IMR-90 (cell line): ENCODE data around the gene PPA2. TPM values are rescaled to one million over a fixed set of nuclear protein-coding genes. Genes with fewer than 3 reads are reported as not detected.

Experiments
- ATAC-seq: fragments of 200-7000 bp; cut with Tn5 transposase; 2 replicates; pipeline ENCODE4 v1.9.1; 2020; ENCODE audit warnings: low read depth, mild to moderate bottlenecking, moderate library complexity
- BruUV-seq: library from RNA; stranded (reverse); fragments of 400-500 nt; replicated peaks from 2 replicates; lab custom pipeline; 2021; lab: Mats Ljungman, UMichigan
- CTCF ChIA-PET: fragments of 300-600 bp; formaldehyde crosslinking; extraction: SDS; loops from one replicate; lab custom pipeline; 2021; ENCODE audit warnings: antibody characterized with exemption; lab: Yijun Ruan, JAX
- POLR2A ChIA-PET: fragments of 300-600 bp; sonication (Branson Sonifier 250); formaldehyde crosslinking; loops from one replicate; lab custom pipeline; 2022; ENCODE audit warnings: antibody characterized with exemption; ENCODE audit not compliant: unreplicated experiment; lab: Charles Lee
- DNase-seq: peaks from one replicate; pipeline ENCODE4 v3.0.0; 2013
- H2AFZ ChIP-seq: replicated peaks from 2 replicates; pipeline ENCODE3; 2013; ENCODE audit warnings: low read length, mild to moderate bottlenecking; ENCODE audit not compliant: poor library complexity
- H2AK5ac ChIP-seq: 2 replicates; pipeline ENCODE4 v1.6.1; 2013; ENCODE audit warnings: low read depth, low read length, inconsistent platforms
- H2AK9ac ChIP-seq: replicated peaks from 2 replicates; pipeline ENCODE3; 2013; ENCODE audit warnings: mild to moderate bottlenecking, low read depth, low read length, moderate library complexity; ENCODE audit not compliant: poor library complexity
- H2BK120ac ChIP-seq: 2 replicates; pipeline ENCODE4 v1.6.1; 2013; ENCODE audit warnings: low read depth, low read length, inconsistent platforms
- H2BK15ac ChIP-seq: 3 replicates; pipeline ENCODE4 v1.6.1; 2013; ENCODE audit warnings: low read depth, low read length, inconsistent platforms
- H2BK20ac ChIP-seq: 2 replicates; pipeline ENCODE4 v1.6.1; 2013; ENCODE audit warnings: low read depth, mild to moderate bottlenecking, inconsistent platforms, low read length, moderate library complexity
- H2BK5ac ChIP-seq: 2 replicates; pipeline ENCODE4 v1.6.1; 2013; ENCODE audit warnings: mild to moderate bottlenecking, low read depth, low read length, inconsistent platforms; ENCODE audit not compliant: poor library complexity, severe bottlenecking
- H3K14ac ChIP-seq: replicated peaks from 2 replicates; pipeline ENCODE4 v1.6.1; 2013; ENCODE audit warnings: low read depth, low read length, inconsistent platforms
- H3K18ac ChIP-seq: 2 replicates; pipeline ENCODE4 v1.6.1; 2013; ENCODE audit warnings: low read depth, low read length, control low read depth
- H3K23ac ChIP-seq: 2 replicates; pipeline ENCODE4 v1.6.1; 2013; ENCODE audit warnings: low read depth, low read length, inconsistent platforms
- H3K27ac ChIP-seq: 2 replicates; pipeline ENCODE4 v1.5.1; 2013; ENCODE audit warnings: mild to moderate bottlenecking, control low read depth, low read length; ENCODE audit not compliant: insufficient read depth
- H3K27me3 ChIP-seq: 2 replicates; pipeline ENCODE4 v1.6.1; 2013; ENCODE audit warnings: low read length; ENCODE audit not compliant: control insufficient read depth, insufficient read depth
- H3K36me3 ChIP-seq: 2 replicates; pipeline ENCODE4 v1.6.1; 2013; ENCODE audit warnings: low read length, mixed read lengths; ENCODE audit not compliant: control insufficient read depth, insufficient read depth
- H3K4ac ChIP-seq: 2 replicates; pipeline ENCODE4 v1.6.1; 2013; ENCODE audit warnings: low read depth, low read length, inconsistent platforms
- H3K4me1 ChIP-seq: 2 replicates; pipeline ENCODE4 v1.6.1; 2013; ENCODE audit warnings: low read length, mixed read lengths; ENCODE audit not compliant: control insufficient read depth, insufficient read depth
- H3K4me2 ChIP-seq: 2 replicates; pipeline ENCODE4 v1.6.1; 2013; ENCODE audit warnings: low read depth, mild to moderate bottlenecking, control low read depth, low read length, moderate library complexity
- H3K4me3 ChIP-seq: 2 replicates; pipeline ENCODE4 v1.5.1; 2013; ENCODE audit warnings: low read depth, mild to moderate bottlenecking, control low read depth, low read length, moderate library complexity; ENCODE audit not compliant: insufficient read depth
- H3K56ac ChIP-seq: 2 replicates; pipeline ENCODE4 v1.6.1; 2013; ENCODE audit warnings: low read length, inconsistent platforms; ENCODE audit not compliant: insufficient read depth; ENCODE audit errors: extremely low read depth
- H3K79me1 ChIP-seq, 2 experiments: 2 replicates each; pipeline ENCODE4 v1.6.1; 2013; ENCODE audit warnings: low read length in 2 of 2, inconsistent platforms in 1 of 2, low read depth in 1 of 2
- H3K9ac ChIP-seq: 2 replicates; pipeline ENCODE4 v1.6.1; 2013; ENCODE audit warnings: low read depth, low read length, control low read depth
- H3K9me1 ChIP-seq: 2 replicates; pipeline ENCODE4 v1.6.1; 2013; ENCODE audit warnings: low read length, inconsistent platforms; ENCODE audit not compliant: insufficient read depth
- H3K9me3 ChIP-seq: 2 replicates; pipeline ENCODE4 v1.6.1; 2013; ENCODE audit warnings: low read length; ENCODE audit not compliant: control insufficient read depth, insufficient read depth
- H4K20me1 ChIP-seq: 2 replicates; pipeline ENCODE4 v1.6.1; 2013; ENCODE audit warnings: low read length, inconsistent platforms; ENCODE audit not compliant: insufficient read depth
- H4K5ac ChIP-seq: 2 replicates; pipeline ENCODE4 v1.6.1; 2013; ENCODE audit warnings: mild to moderate bottlenecking, low read depth, low read length, control low read depth
- H4K8ac ChIP-seq, 2 experiments: 2 replicates each; pipeline ENCODE4 v1.6.1; 2013; ENCODE audit warnings: low read depth in 2 of 2, low read length in 2 of 2, control low read depth in 1 of 2, inconsistent platforms in 1 of 2
- H4K91ac ChIP-seq: 2 replicates; pipeline ENCODE4 v1.6.1; 2013; ENCODE audit warnings: low read depth, low read length, inconsistent platforms; ENCODE audit not compliant: insufficient read depth
- CHD1 ChIP-seq: IDR thresholded peaks from 2 replicates; pipeline ENCODE4 v1.6.1; 2012; ENCODE audit warnings: low read depth, low read length, improper control_type of control experiment
- MAFK ChIP-seq: IDR thresholded peaks from 2 replicates; pipeline ENCODE4 v1.6.1; 2012; ENCODE audit warnings: low read depth, low read length, improper control_type of control experiment
- MAZ ChIP-seq: IDR thresholded peaks from 2 replicates; pipeline ENCODE4 v1.6.1; 2012; ENCODE audit warnings: low read depth, mild to moderate bottlenecking, low read length, improper control_type of control experiment, moderate library complexity, borderline replicate concordance
- NFE2L2 ChIP-seq: fragments of 150-350 bp; IDR thresholded peaks from 2 replicates; pipeline ENCODE4 v1.6.1; 2016; ENCODE audit warnings: low read depth, mild to moderate bottlenecking, low read length
- POLR2A ChIP-seq: IDR thresholded peaks from 2 replicates; pipeline ENCODE4 v1.6.1; 2012; ENCODE audit warnings: mild to moderate bottlenecking, low read depth, low read length
- RAD21 ChIP-seq: IDR thresholded peaks from 2 replicates; pipeline ENCODE4 v1.6.1; 2012; ENCODE audit warnings: low read length, improper control_type of control experiment
- SMC3 ChIP-seq: fragments of 150-350 bp; IDR thresholded peaks from 2 replicates; pipeline ENCODE4 v1.6.1; 2016; ENCODE audit warnings: low read depth, mild to moderate bottlenecking, antibody characterized with exemption, low read length, moderate library complexity
- USF2 ChIP-seq: fragments of 150-350 bp; IDR thresholded peaks from 2 replicates; pipeline ENCODE4 v1.6.1; 2017; ENCODE audit warnings: mild to moderate bottlenecking, antibody characterized with exemption, low read length, low read depth
- WGBS, 2 experiments: methylation state at CpG; one replicate each; pipeline versions ENCODE4 v1.1.5 to v1.1.7; 2013; ENCODE audit warnings: missing lambda C conversion rate in 2 of 2; ENCODE audit not compliant: insufficient read length in 1 of 2; ENCODE audit errors: extremely low coverage in 2 of 2; 5-methylcytosine and 5-hydroxymethylcytosine counted together
- dilution Hi-C: fragments of 300-500 bp; cut with HindIII; formaldehyde crosslinking; loops from one replicate; pipeline ENCODE4 v1.14.3; 2018; ENCODE audit warnings: low sequenced_read_pairs; ENCODE audit not compliant: unreplicated experiment
- in situ Hi-C: fragments of 300-500 bp; cut with MboI; formaldehyde crosslinking; loops from 3 replicates; pipeline ENCODE4 v1.14.3; 2019; ENCODE audit warnings: low sequenced_read_pairs, inconsistent platforms, mixed read lengths
- intact Hi-C: fragments of 100-400 bp; cut with micrococcal nuclease; formaldehyde crosslinking; loops from 2 replicates; pipeline ENCODE4 v1.10.0; 2022
- polyA plus RNA-seq, 3 experiments: library from polyadenylated mRNA; depleted of rRNA; stranded (reverse); fragments of >200 nt; gene quantifications; 2 replicates each; pipeline ENCODE4 v1.2.3, GENCODE V29; 2012; ENCODE audit warnings: low replicate concordance in 1 of 3
- total RNA-seq: library from RNA; depleted of rRNA; stranded (reverse); fragments of >200 nt; gene quantifications from 2 replicates; pipeline ENCODE4 v1.2.3, GENCODE V29; 2012
- TF ChIP-seq, protein P1 (sequence below): fragments of 150-350 bp; IDR thresholded peaks from 2 replicates; pipeline ENCODE4 v1.6.1; 2016; ENCODE audit warnings: low read depth, mild to moderate bottlenecking, low read length, moderate library complexity, borderline replicate concordance
- TF ChIP-seq, protein P2 (sequence below): conservative IDR thresholded peaks from 2 replicates; pipeline ENCODE4 v1.5.1; 2012; ENCODE audit warnings: mild to moderate bottlenecking, low read depth, low read length, improper control_type of control experiment

The PPA2 gene
- total and polyA plus RNA-seq, 2 of the 4 experiments (the other 2 are of a cell fraction), result 43.1 to 52.5 TPM

DNA sequence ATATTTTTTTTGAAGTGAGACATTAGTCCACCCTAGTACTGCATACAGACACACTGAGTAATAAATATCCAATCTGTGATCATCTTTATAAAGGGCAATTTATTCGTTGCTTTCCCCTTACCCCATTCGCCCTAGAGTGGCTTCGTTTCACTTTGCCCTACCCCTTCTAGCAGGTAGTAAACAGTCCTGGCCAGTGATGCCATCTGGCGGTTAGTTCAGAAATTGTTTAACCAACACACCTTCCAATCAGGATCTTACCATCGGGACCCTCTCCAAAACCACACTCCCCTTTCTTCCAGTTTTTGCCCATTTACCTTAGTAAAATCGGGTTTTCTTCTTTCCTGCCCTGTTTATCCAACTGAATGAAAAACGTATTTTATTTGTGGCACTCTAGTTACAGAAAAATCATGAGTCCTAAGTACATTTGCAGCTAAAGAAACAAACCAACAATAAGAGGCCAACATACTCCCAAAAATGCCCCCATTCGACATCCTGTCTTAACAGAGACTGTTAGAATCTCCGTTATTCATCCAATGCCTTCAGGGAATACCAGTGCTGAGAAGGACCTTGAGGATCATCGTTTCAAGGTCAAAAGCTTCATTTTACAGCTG is 2.2 kb downstream of the PPA2 start:
- peaks cover 28 to 47% of the 10 kb centered on the region in 2 experiments for H3K79me1 ChIP-seq
- POLR2A ChIA-PET, result no interaction called here
- H2BK5ac ChIP-seq, result no peak overlapping the region
- CTCF ChIA-PET, result interaction anchor here (1.6 kb wide), 1 partner anchor 20 kb away, joined by 4 read pairs; no protein-coding TSS in a partner anchor
- no peak overlapping the region for H3K56ac ChIP-seq
- peak overlapping the region; percentile 5; the same call in 1 of the 2 replicates for H3K23ac ChIP-seq
- 23% methylated on average over 4 of the region's 10 CpGs; no CpG with 5 or more reads in 1 of the 2 experiments for WGBS, 2 experiments
- H3K9ac ChIP-seq, result 0 out of 2 replicates have a peak overlapping the region, but pooled peaks have one; percentile 34
- H3K27me3 ChIP-seq, result no peaks in the 10 kb centered on the region
- H3K14ac ChIP-seq, result no peak overlapping the region
- no TSS peak for BruUV-seq
- H3K4me2 ChIP-seq, result peak overlapping the region; percentile 63
- H3K4me1 ChIP-seq, result peaks cover 3% of the 10 kb centered on the region; the same call in 1 of the 2 replicates
- no peak overlapping the region for H2BK120ac ChIP-seq
- no peak overlapping the region for H2BK20ac ChIP-seq
- no peak overlapping the region for H2BK15ac ChIP-seq
- peaks cover 3% of the 10 kb centered on the region; the same call in 1 of the 2 replicates for H3K36me3 ChIP-seq
- dilution Hi-C loops (no loop called here), intact Hi-C loops (loop anchor here (1.0 to 5.0 kb wide), 6 partner anchors 189 to 383 kb away; partner anchors contain the start of genes GSTCD, INTS12 and TET2), in situ Hi-C loops (loop anchor here (5.0 to 10.0 kb wide), 2 partner anchors 329 to 537 kb away; no protein-coding TSS in a partner anchor)
- H2AK5ac ChIP-seq, result no peak overlapping the region
- H4K20me1 ChIP-seq, result peaks cover 10% of the 10 kb centered on the region
- H4K91ac ChIP-seq, result no peak overlapping the region
- peaks cover 3% of the 10 kb centered on the region; the same call in 1 of the 2 replicates for H3K9me1 ChIP-seq
- H2AFZ ChIP-seq, result no peak overlapping the region
- H3K18ac ChIP-seq, result no peak overlapping the region
- no peak overlapping the region for H4K8ac ChIP-seq
- H4K5ac ChIP-seq, result no peak overlapping the region
- H3K9me3 ChIP-seq, result no peaks in the 10 kb centered on the region
- peak; percentile 24 for ATAC-seq
- no peak overlapping the region for H3K27ac ChIP-seq
- TF ChIP-seq RAD21 (peak; percentile 89), MAZ (no peak), CHD1 (no peak), USF2 (no peak), POLR2A (no peak), MAFK (no peak), SMC3 (peak; percentile 71), NFE2L2 (no peak)
- TF ChIP-seq, protein P1, sequence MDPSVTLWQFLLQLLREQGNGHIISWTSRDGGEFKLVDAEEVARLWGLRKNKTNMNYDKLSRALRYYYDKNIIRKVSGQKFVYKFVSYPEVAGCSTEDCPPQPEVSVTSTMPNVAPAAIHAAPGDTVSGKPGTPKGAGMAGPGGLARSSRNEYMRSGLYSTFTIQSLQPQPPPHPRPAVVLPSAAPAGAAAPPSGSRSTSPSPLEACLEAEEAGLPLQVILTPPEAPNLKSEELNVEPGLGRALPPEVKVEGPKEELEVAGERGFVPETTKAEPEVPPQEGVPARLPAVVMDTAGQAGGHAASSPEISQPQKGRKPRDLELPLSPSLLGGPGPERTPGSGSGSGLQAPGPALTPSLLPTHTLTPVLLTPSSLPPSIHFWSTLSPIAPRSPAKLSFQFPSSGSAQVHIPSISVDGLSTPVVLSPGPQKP, result no peak
- TF ChIP-seq, protein P2, sequence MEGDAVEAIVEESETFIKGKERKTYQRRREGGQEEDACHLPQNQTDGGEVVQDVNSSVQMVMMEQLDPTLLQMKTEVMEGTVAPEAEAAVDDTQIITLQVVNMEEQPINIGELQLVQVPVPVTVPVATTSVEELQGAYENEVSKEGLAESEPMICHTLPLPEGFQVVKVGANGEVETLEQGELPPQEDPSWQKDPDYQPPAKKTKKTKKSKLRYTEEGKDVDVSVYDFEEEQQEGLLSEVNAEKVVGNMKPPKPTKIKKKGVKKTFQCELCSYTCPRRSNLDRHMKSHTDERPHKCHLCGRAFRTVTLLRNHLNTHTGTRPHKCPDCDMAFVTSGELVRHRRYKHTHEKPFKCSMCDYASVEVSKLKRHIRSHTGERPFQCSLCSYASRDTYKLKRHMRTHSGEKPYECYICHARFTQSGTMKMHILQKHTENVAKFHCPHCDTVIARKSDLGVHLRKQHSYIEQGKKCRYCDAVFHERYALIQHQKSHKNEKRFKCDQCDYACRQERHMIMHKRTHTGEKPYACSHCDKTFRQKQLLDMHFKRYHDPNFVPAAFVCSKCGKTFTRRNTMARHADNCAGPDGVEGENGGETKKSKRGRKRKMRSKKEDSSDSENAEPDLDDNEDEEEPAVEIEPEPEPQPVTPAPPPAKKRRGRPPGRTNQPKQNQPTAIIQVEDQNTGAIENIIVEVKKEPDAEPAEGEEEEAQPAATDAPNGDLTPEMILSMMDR, result peak; percentile 80
- H3K4me3 ChIP-seq, result no peak overlapping the region
- no peak overlapping the region for H3K4ac ChIP-seq
- peak overlapping the region; percentile 10 for H2AK9ac ChIP-seq
- DNase-seq, result peak; percentile 79
